HepG2 (cell line): Measurements from ENCODE around the gene ZFPL1. TPM values are rescaled to one million over a fixed set of nuclear protein-coding genes. Genes with fewer than 3 reads are reported as not detected.

Experiments used
- ELF3 ChIP-seq: IDR thresholded peaks from 2 replicates; pipeline ENCODE4 v1.6.1; 2016; ENCODE audit warnings: missing genetic modification reagents, missing compliant biosample characterization
- FOXC1 ChIP-seq: sonication (generic); formaldehyde crosslinking; IDR thresholded peaks from 2 replicates; pipeline ENCODE4 v1.8.0; 2022; ENCODE audit warnings: mild to moderate bottlenecking, missing genetic modification reagents, borderline replicate concordance
- GATAD1 ChIP-seq: IDR thresholded peaks from 2 replicates; pipeline ENCODE4 v1.6.1; 2016; ENCODE audit warnings: missing genetic modification reagents, missing compliant biosample characterization
- NR3C1 ChIP-seq: sonication (generic); formaldehyde crosslinking; IDR thresholded peaks from 2 replicates; pipeline ENCODE4 v1.4.0; 2020; ENCODE audit warnings: missing genetic modification reagents
- YY1 ChIP-seq: IDR thresholded peaks from 2 replicates; pipeline ENCODE4 v1.6.1; 2011; ENCODE audit warnings: low read length, low read depth, moderate library complexity, mild to moderate bottlenecking; ENCODE audit not compliant: insufficient read depth, insufficient replicate concordance
- ZNF354B ChIP-seq: sonication (generic); formaldehyde crosslinking; IDR thresholded peaks from 2 replicates; pipeline ENCODE4 v1.8.0; 2022; ENCODE audit warnings: mild to moderate bottlenecking, missing genetic modification reagents
- ZNF383 ChIP-seq: sonication (generic); formaldehyde crosslinking; IDR thresholded peaks from 2 replicates; pipeline ENCODE4 v1.4.0; 2020; ENCODE audit warnings: missing genetic modification reagents, mild to moderate bottlenecking, borderline replicate concordance
- ZNF460 ChIP-seq: sonication (generic); formaldehyde crosslinking; IDR thresholded peaks from 2 replicates; pipeline ENCODE4 v1.5.1; 2020; ENCODE audit warnings: missing genetic modification reagents, mild to moderate bottlenecking, borderline replicate concordance
- ZSCAN9 ChIP-seq: IDR thresholded peaks from 2 replicates; pipeline ENCODE4 v1.6.1; 2016; ENCODE audit warnings: borderline replicate concordance
- polyA plus RNA-seq, 8 experiments: library from polyadenylated mRNA; depleted of rRNA in 3 of 8; stranded (reverse) in 7 of 8; unstranded in 1 of 8; fragments of >200 nt; fragmentation: Illumina TruSeq in 4 of 8; extraction: Trizol in 4 of 8; gene quantifications; 2 replicates each; pipeline versions ENCODE4 v1.2.1 to v1.2.3, GENCODE V29; 2011 to 2016; ENCODE audit warnings: low read depth in 4 of 8, missing spikeins in 1 of 8, mixed read lengths in 1 of 8; ENCODE audit not compliant: insufficient read depth in 1 of 8
- total RNA-seq, 5 experiments: library from RNA; depleted of rRNA; stranded (reverse); fragments of >200 nt; fragmentation: Illumina TruSeq; extraction: Trizol; gene quantifications; 2 replicates each; pipeline ENCODE4 v1.2.3, GENCODE V29; 2016; ENCODE audit warnings: low read depth in 1 of 5
- TF ChIP-seq, protein P1 (sequence below): sonication (generic); formaldehyde crosslinking; IDR thresholded peaks from 2 replicates; pipeline ENCODE4 v1.4.0; 2020; ENCODE audit warnings: missing genetic modification reagents, mild to moderate bottlenecking, borderline replicate concordance
- TF ChIP-seq, protein P2 (sequence below): IDR thresholded peaks from 2 replicates; pipeline ENCODE4 v1.6.1; 2016; ENCODE audit warnings: missing genetic modification reagents, missing compliant biosample characterization
- TF ChIP-seq, protein P3 (sequence below): sonication (generic); formaldehyde crosslinking; IDR thresholded peaks from 2 replicates; pipeline ENCODE4 v1.4.0; 2020; ENCODE audit warnings: missing genetic modification reagents
- TF ChIP-seq, protein P4 (sequence below): sonication (generic); formaldehyde crosslinking; IDR thresholded peaks from 2 replicates; pipeline ENCODE4 v1.4.0; 2020; ENCODE audit warnings: low read depth, mild to moderate bottlenecking, missing genetic modification reagents
- TF ChIP-seq, protein P5 (sequence below): sonication (generic); formaldehyde crosslinking; conservative IDR thresholded peaks from 2 replicates; pipeline ENCODE4 v1.8.0; 2022; ENCODE audit warnings: low read depth, missing genetic modification reagents
- TF ChIP-seq, protein P6 (sequence below): sonication (generic); formaldehyde crosslinking; IDR thresholded peaks from 2 replicates; pipeline ENCODE4 v1.5.0; 2020; ENCODE audit warnings: mild to moderate bottlenecking, missing genetic modification reagents, borderline replicate concordance

The ZFPL1 gene
- total and polyA plus RNA-seq, 2 of the 13 experiments (the other 11 are each of a cell fraction or from before 2014, with no cell fraction given) = 32.2 to 56.0 TPM

DNA sequence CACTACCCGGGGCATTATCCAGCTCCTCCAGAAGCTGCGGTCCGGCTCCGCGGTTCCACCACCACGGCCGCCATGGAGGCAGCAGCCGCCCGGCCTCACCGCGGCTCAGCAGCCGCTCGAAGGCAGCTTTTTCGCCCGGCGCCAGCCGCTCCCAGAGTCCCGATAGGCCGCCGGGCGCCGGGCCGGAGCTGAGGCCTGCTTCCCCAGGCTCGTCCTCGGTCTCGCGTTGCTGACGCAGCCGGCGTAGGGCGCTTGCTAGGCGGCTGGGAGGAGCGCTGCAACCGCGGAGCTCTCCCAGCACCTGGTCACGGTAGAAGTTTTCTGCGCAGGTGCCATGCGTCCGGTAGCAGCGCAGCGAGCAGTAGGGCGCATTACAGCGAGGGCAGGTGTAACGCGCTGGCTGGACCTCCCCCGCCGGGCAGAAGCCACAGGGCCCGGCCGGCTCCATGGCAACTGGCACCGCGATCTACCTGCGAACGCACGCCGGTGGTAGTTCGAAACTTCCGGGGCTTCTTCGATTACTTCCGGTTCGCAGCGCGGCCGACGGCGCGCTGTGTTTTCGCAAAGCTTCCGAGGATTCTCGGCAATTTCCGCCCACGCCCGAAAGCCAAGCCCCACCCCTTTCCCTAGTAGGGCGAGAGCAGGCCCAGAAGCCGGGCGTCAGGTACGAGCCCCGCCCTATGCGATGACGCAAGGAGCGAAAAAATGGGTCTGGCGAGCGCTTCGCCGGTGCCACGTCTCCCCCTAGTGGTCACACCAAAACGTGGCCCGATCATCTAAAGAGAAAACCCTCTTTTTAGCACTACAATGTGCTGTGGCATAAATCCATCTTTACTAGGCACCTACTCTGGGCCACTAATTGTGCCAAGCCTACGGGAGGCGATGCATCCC is 33.4 kb downstream of the ZFPL1 start, which contains the start of gene ZNHIT2 (continued):
- TF ChIP-seq, protein P1, sequence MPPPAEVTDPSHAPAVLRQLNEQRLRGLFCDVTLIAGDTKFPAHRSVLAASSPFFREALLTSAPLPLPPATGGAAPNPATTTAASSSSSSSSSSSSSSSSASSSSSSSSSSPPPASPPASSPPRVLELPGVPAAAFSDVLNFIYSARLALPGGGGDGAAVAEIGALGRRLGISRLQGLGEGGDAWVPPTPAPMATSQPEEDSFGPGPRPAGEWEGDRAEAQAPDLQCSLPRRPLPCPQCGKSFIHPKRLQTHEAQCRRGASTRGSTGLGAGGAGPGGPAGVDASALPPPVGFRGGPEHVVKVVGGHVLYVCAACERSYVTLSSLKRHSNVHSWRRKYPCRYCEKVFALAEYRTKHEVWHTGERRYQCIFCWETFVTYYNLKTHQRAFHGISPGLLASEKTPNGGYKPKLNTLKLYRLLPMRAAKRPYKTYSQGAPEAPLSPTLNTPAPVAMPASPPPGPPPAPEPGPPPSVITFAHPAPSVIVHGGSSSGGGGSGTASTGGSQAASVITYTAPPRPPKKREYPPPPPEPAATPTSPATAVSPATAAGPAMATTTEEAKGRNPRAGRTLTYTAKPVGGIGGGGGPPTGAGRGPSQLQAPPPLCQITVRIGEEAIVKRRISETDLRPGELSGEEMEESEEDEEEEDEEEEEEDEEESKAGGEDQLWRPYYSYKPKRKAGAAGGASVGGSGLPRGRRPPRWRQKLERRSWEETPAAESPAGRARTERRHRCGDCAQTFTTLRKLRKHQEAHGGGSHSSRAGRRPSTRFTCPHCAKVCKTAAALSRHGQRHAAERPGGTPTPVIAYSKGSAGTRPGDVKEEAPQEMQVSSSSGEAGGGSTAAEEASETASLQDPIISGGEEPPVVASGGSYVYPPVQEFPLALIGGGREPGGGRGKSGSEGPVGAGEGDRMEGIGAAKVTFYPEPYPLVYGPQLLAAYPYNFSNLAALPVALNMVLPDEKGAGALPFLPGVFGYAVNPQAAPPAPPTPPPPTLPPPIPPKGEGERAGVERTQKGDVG (CRISPR knock-in tag) = no peak
- TF ChIP-seq ELF3 (CRISPR knock-in tag) (peak; percentile 61; the same call in 1 of the 2 replicates), NR3C1 (CRISPR knock-in tag) (no peak), ZNF354B (CRISPR knock-in tag) (no peak), ZSCAN9 (CRISPR knock-in tag) (no peak; the same call in 1 of the 2 replicates), ZNF460 (no peak; the same call in 1 of the 2 replicates), FOXC1 (CRISPR knock-in tag) (peak; percentile 62; the same call in 1 of the 2 replicates), GATAD1 (CRISPR knock-in tag) (peak; percentile 92), YY1 (peak; percentile 65), ZNF383 (CRISPR knock-in tag) (0 out of 2 replicates have a peak, but pooled peaks have one; percentile 58)
- TF ChIP-seq, protein P2, sequence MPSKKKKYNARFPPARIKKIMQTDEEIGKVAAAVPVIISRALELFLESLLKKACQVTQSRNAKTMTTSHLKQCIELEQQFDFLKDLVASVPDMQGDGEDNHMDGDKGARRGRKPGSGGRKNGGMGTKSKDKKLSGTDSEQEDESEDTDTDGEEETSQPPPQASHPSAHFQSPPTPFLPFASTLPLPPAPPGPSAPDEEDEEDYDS (CRISPR knock-in tag) = peak; percentile 40; the same call in 1 of the 2 replicates
- TF ChIP-seq, protein P3, sequence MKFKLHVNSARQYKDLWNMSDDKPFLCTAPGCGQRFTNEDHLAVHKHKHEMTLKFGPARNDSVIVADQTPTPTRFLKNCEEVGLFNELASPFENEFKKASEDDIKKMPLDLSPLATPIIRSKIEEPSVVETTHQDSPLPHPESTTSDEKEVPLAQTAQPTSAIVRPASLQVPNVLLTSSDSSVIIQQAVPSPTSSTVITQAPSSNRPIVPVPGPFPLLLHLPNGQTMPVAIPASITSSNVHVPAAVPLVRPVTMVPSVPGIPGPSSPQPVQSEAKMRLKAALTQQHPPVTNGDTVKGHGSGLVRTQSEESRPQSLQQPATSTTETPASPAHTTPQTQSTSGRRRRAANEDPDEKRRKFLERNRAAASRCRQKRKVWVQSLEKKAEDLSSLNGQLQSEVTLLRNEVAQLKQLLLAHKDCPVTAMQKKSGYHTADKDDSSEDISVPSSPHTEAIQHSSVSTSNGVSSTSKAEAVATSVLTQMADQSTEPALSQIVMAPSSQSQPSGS (CRISPR knock-in tag) = peak; percentile 94
- TF ChIP-seq, protein P4, sequence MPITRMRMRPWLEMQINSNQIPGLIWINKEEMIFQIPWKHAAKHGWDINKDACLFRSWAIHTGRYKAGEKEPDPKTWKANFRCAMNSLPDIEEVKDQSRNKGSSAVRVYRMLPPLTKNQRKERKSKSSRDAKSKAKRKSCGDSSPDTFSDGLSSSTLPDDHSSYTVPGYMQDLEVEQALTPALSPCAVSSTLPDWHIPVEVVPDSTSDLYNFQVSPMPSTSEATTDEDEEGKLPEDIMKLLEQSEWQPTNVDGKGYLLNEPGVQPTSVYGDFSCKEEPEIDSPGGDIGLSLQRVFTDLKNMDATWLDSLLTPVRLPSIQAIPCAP (CRISPR knock-in tag) = no peak
- TF ChIP-seq, protein P5, sequence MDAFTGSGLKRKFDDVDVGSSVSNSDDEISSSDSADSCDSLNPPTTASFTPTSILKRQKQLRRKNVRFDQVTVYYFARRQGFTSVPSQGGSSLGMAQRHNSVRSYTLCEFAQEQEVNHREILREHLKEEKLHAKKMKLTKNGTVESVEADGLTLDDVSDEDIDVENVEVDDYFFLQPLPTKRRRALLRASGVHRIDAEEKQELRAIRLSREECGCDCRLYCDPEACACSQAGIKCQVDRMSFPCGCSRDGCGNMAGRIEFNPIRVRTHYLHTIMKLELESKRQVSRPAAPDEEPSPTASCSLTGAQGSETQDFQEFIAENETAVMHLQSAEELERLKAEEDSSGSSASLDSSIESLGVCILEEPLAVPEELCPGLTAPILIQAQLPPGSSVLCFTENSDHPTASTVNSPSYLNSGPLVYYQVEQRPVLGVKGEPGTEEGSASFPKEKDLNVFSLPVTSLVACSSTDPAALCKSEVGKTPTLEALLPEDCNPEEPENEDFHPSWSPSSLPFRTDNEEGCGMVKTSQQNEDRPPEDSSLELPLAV (CRISPR knock-in tag) = no peak; the same call in 1 of the 2 replicates
- TF ChIP-seq, protein P6, sequence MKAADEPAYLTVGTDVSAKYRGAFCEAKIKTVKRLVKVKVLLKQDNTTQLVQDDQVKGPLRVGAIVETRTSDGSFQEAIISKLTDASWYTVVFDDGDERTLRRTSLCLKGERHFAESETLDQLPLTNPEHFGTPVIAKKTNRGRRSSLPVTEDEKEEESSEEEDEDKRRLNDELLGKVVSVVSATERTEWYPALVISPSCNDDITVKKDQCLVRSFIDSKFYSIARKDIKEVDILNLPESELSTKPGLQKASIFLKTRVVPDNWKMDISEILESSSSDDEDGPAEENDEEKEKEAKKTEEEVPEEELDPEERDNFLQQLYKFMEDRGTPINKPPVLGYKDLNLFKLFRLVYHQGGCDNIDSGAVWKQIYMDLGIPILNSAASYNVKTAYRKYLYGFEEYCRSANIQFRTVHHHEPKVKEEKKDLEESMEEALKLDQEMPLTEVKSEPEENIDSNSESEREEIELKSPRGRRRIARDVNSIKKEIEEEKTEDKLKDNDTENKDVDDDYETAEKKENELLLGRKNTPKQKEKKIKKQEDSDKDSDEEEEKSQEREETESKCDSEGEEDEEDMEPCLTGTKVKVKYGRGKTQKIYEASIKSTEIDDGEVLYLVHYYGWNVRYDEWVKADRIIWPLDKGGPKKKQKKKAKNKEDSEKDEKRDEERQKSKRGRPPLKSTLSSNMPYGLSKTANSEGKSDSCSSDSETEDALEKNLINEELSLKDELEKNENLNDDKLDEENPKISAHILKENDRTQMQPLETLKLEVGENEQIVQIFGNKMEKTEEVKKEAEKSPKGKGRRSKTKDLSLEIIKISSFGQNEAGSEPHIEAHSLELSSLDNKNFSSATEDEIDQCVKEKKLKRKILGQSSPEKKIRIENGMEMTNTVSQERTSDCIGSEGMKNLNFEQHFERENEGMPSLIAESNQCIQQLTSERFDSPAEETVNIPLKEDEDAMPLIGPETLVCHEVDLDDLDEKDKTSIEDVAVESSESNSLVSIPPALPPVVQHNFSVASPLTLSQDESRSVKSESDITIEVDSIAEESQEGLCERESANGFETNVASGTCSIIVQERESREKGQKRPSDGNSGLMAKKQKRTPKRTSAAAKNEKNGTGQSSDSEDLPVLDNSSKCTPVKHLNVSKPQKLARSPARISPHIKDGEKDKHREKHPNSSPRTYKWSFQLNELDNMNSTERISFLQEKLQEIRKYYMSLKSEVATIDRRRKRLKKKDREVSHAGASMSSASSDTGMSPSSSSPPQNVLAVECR (CRISPR knock-in tag) = peak; percentile 97
